Smooth muscle cell (in vitro differentiated cells): ENCODE data around the gene C2orf68. TPM values are rescaled to one million over a fixed set of nuclear protein-coding genes. Genes with fewer than 3 reads are reported as not detected.

ENCODE experiments used
- DNase-seq: peaks from one replicate; lab custom pipeline; 2025; ENCODE audit not compliant: unreplicated experiment; lab: John Stamatoyannopoulos, UW
- H2AFZ ChIP-seq: fragments of 200-600 bp; sonication (generic); 2 replicates; pipeline ENCODE4 v1.6.0; 2016; ENCODE audit warnings: antibody characterized with exemption, low read depth, mild to moderate bottlenecking
- H3F3A ChIP-seq: fragments of 200-600 bp; sonication (generic); 2 replicates; pipeline ENCODE4 v1.6.0; 2017; ENCODE audit warnings: antibody characterized with exemption, low read depth
- H3K27ac ChIP-seq: fragments of 200-600 bp; sonication (generic); 2 replicates; pipeline ENCODE4 v1.5.1; 2016; ENCODE audit warnings: low read depth, mild to moderate bottlenecking
- H3K27me3 ChIP-seq: fragments of 200-600 bp; sonication (generic); 2 replicates; pipeline ENCODE4 v1.6.1; 2016; ENCODE audit warnings: low read depth, mild to moderate bottlenecking
- H3K36me3 ChIP-seq: fragments of 200-600 bp; sonication (generic); 2 replicates; pipeline ENCODE4 v1.5.1; 2016; ENCODE audit warnings: low read depth
- H3K4me1 ChIP-seq: fragments of 200-600 bp; sonication (generic); 2 replicates; pipeline ENCODE4 v1.5.1; 2016; ENCODE audit warnings: low read depth
- H3K4me2 ChIP-seq: fragments of 200-600 bp; sonication (generic); 2 replicates; pipeline ENCODE4 v1.6.0; 2016; ENCODE audit warnings: mild to moderate bottlenecking
- H3K4me3 ChIP-seq: fragments of 200-600 bp; sonication (generic); 2 replicates; pipeline ENCODE4 v1.5.1; 2016; ENCODE audit warnings: mild to moderate bottlenecking
- H3K79me2 ChIP-seq: fragments of 200-600 bp; sonication (generic); 2 replicates; pipeline ENCODE4 v1.6.0; 2016; ENCODE audit warnings: low read depth, mild to moderate bottlenecking
- H3K9ac ChIP-seq: fragments of 200-600 bp; sonication (generic); 2 replicates; pipeline ENCODE4 v1.6.0; 2016; ENCODE audit warnings: low read depth
- H3K9me3 ChIP-seq: fragments of 200-600 bp; sonication (generic); replicated peaks from 2 replicates; pipeline ENCODE4 v1.5.1; 2016; ENCODE audit warnings: low read depth
- H4K20me1 ChIP-seq: fragments of 200-600 bp; sonication (generic); 2 replicates; pipeline ENCODE4 v1.6.0; 2016; ENCODE audit warnings: low read depth
- WGBS: methylation state at CpG from one replicate; pipeline ENCODE4 v1.1.7; 2016; ENCODE audit warnings: low lambda C conversion rate; 5-methylcytosine and 5-hydroxymethylcytosine counted together
- polyA plus RNA-seq: library from polyadenylated mRNA; unstranded; fragments of >200 nt; fragmentation: Nextera tagmentation; extraction: Ambion mirVana; gene quantifications from 2 replicates; pipeline ENCODE4 v1.2.1, GENCODE V29; 2016
- total RNA-seq: library from RNA; depleted of rRNA; stranded (reverse); fragments of >200 nt; gene quantifications from 2 replicates; pipeline ENCODE4 v1.2.3, GENCODE V29; 2014
- TF ChIP-seq, protein P1 (sequence below): fragments of 200-600 bp; sonication (generic); IDR thresholded peaks from 2 replicates; pipeline ENCODE4 v1.5.1; 2017; ENCODE audit warnings: borderline replicate concordance, mild to moderate bottlenecking, antibody characterized with exemption; ENCODE audit not compliant: insufficient read depth, poor library complexity, severe bottlenecking

Gene C2orf68
- total and polyA plus RNA-seq, 2 experiments from 2014 or later: 7.9 to 10.1 TPM

DNA sequence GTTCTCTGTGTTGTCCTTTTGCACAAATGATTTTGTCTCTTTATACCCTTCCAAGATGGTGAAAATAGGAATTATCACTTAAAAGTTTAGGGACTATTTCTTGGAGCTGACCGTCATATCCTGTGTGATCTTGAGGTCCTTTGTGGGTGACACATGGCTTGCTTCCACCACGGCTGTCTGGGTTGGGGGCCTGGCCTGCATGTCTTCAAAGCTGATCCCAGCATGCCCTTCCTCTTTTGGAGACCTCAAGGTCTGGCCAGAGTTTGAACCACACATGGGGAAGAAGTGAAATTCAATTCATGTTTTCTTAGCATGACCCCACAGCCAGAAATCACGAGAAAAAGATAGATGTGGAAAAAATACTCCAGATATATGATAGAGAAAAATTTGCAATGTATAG lies 42.1 kb upstream of the C2orf68 start:
- Histone ChIP-seq H3K4me2 (no peak overlapping the region), H3K27ac (no peak overlapping the region), H3K4me3 (no peak overlapping the region), H3F3A (peaks cover 11% of the 10 kb centered on the region), H3K4me1 (peaks cover 4% of the 10 kb centered on the region), H3K79me2 (no peaks in the 10 kb centered on the region), H3K9ac (no peak overlapping the region), H2AFZ (no peak overlapping the region), H3K36me3 (no peaks in the 10 kb centered on the region), H3K9me3 (no peaks in the 10 kb centered on the region), H3K27me3 (no peaks in the 10 kb centered on the region), H4K20me1 (peaks cover 24% of the 10 kb centered on the region)
- 76% methylated on average over 3 of the region's 3 CpGs for WGBS
- DNase-seq: no peak
- TF ChIP-seq, protein P1, sequence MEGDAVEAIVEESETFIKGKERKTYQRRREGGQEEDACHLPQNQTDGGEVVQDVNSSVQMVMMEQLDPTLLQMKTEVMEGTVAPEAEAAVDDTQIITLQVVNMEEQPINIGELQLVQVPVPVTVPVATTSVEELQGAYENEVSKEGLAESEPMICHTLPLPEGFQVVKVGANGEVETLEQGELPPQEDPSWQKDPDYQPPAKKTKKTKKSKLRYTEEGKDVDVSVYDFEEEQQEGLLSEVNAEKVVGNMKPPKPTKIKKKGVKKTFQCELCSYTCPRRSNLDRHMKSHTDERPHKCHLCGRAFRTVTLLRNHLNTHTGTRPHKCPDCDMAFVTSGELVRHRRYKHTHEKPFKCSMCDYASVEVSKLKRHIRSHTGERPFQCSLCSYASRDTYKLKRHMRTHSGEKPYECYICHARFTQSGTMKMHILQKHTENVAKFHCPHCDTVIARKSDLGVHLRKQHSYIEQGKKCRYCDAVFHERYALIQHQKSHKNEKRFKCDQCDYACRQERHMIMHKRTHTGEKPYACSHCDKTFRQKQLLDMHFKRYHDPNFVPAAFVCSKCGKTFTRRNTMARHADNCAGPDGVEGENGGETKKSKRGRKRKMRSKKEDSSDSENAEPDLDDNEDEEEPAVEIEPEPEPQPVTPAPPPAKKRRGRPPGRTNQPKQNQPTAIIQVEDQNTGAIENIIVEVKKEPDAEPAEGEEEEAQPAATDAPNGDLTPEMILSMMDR: no peak

- Histone ChIP-seq H3K36me3 (no peaks in the 10 kb centered on the region), H3K79me2 (no peaks in the 10 kb centered on the region), H3K4me1 (peaks cover 4% of the 10 kb centered on the region), H3K9me3 (no peaks in the 10 kb centered on the region), H3F3A (peaks cover 26% of the 10 kb centered on the region), H3K4me2 (peak overlapping the region; percentile 58), H3K4me3 (no peak overlapping the region), H3K9ac (no peak overlapping the region), H3K27ac (peak overlapping the region; percentile 62), H2AFZ (no peak overlapping the region), H4K20me1 (peaks cover 27% of the 10 kb centered on the region), H3K27me3 (no peaks in the 10 kb centered on the region)
- WGBS: 98% methylated on average over 2 of the region's 2 CpGs
- DNase-seq: no peak
- TF ChIP-seq, protein P1: no peak
These were observed 40.2 kb upstream of the C2orf68 start for GRCh38 chr2:85652056-85652455.

- H3K4me1 ChIP-seq: peaks cover 4% of the 10 kb centered on the region
- H3K27ac ChIP-seq: no peak overlapping the region
- no peak overlapping the region for H3K4me2 ChIP-seq
- H3K9me3 ChIP-seq: no peaks in the 10 kb centered on the region
- no peak for DNase-seq
- no peaks in the 10 kb centered on the region for H3K79me2 ChIP-seq
- no peak overlapping the region for H3K4me3 ChIP-seq
- TF ChIP-seq, protein P1: no peak
- H3K36me3 ChIP-seq: peaks cover 5% of the 10 kb centered on the region
- no peak overlapping the region for H2AFZ ChIP-seq
- peaks cover 27% of the 10 kb centered on the region for H4K20me1 ChIP-seq
- H3K9ac ChIP-seq: no peak overlapping the region
- H3K27me3 ChIP-seq: no peaks in the 10 kb centered on the region
- H3F3A ChIP-seq: peaks cover 34% of the 10 kb centered on the region
- 94% methylated on average over 3 of the region's 3 CpGs for WGBS
These were observed 39.2 kb upstream of the C2orf68 start for GRCh38 chr2:85651097-85651496.

DNA sequence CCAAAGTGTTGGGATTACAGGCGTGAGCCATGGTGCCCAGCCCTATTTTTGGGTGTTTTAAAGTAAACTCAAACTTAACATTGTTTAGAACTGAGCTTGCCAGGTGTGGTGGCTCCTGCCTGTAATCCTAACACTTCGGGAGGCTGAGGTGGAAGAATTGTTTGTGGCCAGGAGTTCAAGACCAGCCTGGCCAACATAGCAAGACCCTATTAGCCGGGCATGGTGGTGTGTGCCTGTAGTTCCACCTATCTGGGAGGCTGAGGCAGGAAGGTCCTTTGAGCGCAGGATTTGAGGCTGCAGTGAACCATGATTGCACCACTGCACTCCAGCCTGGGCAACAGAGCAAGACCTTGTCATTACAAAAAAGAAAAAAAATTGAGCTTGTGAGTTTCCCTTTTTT lies 38.6 kb upstream of the C2orf68 start:
- Histone ChIP-seq H2AFZ (no peak overlapping the region), H3K79me2 (no peaks in the 10 kb centered on the region), H3K27ac (no peak overlapping the region), H3K4me3 (no peak overlapping the region), H3K36me3 (peaks cover 6% of the 10 kb centered on the region), H3K4me1 (peaks cover 4% of the 10 kb centered on the region), H3K4me2 (no peak overlapping the region), H3K27me3 (no peaks in the 10 kb centered on the region), H3K9ac (no peak overlapping the region), H3K9me3 (no peaks in the 10 kb centered on the region), H4K20me1 (peaks cover 27% of the 10 kb centered on the region), H3F3A (peaks cover 34% of the 10 kb centered on the region)
- WGBS: 91% methylated on average over 4 of the region's 4 CpGs
- DNase-seq: no peak
- TF ChIP-seq, protein P1: no peak
